ENCODE measurements around the gene MORC1.
"Not testable (repeated sequence)": the region's sequence is repeated elsewhere in the genome, so short reads cannot be mapped to it uniquely, and the experiment has no call there.

Gene MORC1

DNA sequence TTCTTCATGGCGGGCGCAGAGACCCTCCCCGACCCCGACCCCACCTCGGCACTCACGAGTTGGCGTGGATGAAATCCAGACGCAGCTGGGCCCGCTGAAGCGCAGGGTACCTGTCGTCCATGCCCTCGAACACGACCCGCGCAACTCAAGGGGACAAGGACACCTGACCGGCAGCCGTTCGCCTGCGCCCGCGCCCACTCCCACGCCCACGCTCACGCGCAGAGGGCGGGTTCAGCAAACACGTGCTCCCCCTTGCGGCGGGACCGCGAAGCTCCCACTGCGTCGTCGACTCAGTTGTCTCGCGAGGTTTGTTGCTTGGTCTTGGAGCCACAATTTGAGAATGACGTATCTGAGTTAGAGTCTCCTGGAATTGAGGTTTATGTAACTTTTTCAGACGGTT lies at the start of gene MORC1:
MORC1 (minus strand) TSS at position 196 of the 400 bp plus-strand sequence; CDS start at position 121, 75 bp downstream.
- DNase-seq, result no peak

DNA sequence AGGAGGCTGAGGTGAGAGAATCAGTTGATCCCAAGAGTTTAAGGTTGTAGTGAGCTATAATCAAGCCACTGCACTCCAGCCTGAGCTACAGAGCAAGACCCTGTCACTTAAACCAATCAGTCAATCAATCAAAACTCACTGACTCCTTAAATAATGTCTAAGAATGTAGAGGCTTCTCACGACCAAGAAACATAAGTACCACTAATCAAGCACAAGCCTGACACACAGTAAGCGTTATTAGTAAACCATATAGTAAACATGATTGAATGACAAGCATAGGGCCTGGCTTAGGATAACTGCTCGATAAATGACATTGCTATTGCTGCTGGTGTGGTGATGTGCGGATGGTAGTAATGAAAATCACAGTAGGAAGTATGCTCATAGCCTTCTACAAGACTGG lies 48.0 kb upstream of the MORC1 start:
- no peak for DNase-seq

GRCh38 chr3:109161487-109162123 lies 43.7 kb upstream of the MORC1 start:
- no peak for DNase-seq

DNA sequence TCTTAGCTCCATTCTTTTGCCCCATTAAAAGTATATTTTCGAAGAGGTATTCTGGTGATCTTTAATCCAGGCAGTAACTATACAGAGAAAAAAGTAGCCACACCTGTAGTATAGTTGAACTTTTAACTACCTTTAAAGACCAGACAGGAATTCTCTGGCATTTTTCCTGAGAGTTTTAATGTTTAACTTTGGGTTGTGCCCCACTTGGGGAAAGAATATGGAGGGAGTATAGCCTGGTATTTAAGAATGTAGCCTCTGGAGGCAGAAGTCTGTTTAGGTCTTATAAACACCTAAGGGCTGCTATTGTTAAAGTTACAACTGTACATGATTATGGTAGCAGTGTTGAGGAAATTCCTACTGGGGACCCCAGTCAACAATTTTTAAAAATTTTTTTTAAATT lies 37.9 kb upstream of the MORC1 start:
- no peak for DNase-seq

- DNase-seq, result no peak
These were observed 37.0 kb upstream of the MORC1 start for GRCh38 chr3:109154979-109155378.

DNA sequence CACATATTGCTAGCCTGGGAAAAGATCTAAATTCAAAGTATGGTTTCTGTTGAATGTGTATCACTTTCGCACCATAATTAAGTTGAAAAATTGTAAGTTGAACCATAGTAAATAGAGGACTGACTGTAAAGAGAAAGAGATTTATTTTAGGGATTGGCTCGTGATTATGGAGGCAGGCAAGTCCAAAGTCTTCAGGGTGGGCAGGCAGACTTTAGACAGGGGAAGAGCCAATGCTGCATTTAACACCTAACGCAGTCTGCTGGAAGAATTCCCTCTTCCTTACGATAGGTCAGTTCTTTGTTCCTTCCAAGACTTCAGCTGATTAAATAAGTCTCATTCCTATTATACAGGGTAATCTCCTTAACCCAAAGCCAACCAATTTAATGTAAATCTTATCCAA lies 34.4 kb upstream of the MORC1 start:
- DNase-seq, result no peak

DNA sequence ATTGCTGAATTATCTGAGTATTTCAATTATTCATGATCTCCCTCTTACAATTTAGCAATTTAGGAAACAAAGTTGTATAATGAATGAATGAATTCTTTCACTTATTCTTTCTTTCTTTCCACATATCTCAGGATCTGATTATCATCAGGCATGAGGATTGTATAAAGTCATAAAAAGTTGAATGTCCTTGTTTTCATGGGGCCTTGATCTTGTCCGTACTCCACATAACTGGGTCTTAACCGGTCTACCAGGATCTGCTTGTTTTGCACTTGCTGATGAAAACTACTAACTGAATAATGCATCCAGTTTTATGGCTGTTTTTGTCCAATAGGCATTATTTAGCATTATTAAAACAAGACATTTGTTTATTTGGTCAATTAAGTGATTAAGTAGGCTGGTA lies 31.1 kb upstream of the MORC1 start:
- DNase-seq, result no peak

DNA sequence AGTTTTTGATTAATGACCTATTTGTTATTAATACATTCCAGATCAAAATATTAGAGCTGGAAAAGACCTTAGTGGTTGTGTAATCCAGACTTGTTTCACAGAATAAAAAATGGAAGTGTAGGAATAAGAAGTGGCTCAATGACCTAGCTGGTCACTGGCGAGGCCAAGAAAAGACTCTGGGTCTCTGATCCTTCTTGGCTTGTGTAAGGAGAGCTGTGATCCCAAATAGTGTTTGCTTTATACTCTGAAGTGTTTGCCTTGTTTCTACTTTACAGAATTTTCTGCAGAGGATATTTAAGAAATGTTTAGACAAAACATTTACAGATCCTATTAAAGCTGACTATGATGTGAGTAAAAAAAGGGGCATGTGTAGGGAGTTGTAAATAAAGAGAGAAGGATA lies 25.7 kb upstream of the MORC1 start:
- no peak for DNase-seq

DNA sequence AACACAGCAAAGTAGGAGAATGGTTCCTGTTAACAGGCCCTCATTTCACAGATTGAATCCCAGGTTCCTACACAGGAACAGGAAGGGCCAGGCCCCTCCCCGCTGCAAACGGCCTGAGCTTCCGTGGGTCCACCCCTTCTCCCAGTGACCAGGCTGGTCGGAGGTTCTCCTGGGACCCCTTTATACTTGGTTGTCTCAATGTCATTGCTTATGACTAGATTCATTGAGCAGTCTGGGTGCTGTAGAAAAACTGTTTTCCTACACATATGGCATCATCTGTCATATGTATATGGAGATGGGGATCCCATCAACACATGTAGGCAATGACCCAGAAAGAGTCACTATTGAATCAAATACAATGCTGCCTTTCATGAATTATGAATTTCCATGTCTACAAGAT lies 22.4 kb upstream of the MORC1 start:
- no peak for DNase-seq

GRCh38 chr3:109137761-109138160 lies 19.8 kb upstream of the MORC1 start:
- DNase-seq, result no peak

- no peak for DNase-seq
These were observed 18.6 kb upstream of the MORC1 start, which contains the start of gene C3orf85 for GRCh38 chr3:109136523-109136922. C3orf85 (plus strand) TSS chr3:109136719; CDS start chr3:109136848, 129 bp downstream.

DNA sequence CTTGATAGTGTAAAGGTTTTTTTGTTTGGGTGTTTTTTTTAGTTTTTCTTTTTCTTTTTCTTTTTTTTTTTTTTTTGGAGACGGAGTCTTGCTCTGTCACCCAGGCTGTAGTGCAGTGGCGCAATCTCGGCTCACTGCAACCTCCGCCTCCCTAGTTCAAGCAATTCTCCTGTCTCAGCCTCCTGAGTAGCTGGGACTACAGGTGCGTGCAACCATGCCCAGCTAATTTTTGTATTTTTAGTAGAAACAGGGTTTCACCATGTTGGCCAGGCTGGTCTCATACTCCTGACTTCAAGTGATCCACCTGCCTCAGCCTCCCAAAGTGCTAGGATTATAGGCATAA lies 15.5 kb upstream of the MORC1 start:
- not testable (repeated sequence) for DNase-seq

DNA sequence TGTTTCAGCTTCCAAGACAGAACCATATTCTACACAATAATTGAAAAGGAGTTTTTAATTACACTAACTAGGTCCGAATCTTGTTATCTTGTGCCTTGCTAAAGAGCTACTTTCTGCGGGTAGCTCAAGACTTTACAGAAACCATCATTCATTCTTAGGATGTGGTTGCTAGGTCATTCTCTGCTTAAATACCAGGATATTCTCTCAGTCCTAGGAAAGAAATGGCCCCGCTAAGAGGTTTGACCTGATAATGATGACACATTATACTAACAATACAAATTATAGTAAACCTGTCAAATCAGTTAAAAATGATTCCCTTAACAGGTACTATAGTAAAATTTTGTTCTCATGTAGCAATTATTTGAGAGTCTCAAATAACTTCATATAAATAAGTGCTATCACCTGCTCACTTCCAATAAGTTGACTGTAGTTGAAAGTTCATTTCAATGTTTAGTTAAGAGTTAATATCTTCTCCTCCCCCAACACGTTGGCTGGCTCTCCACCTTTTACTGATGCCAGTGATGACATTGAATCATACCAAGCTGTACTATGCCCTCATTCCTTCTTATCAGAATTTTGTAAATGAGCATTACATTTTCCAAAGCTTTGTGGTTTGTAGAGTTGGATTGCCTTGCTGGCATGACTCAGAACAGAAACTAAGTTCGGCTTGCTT lies 15.0 kb upstream of the MORC1 start:
- DNase-seq, result no peak

GRCh38 chr3:109131276-109131675 lies 13.3 kb upstream of the MORC1 start:
- no peak for DNase-seq

GRCh38 chr3:109127553-109127952 lies 9.6 kb upstream of the MORC1 start:
- DNase-seq, result no peak

- DNase-seq, result no peak
These were observed 8.0 kb upstream of the MORC1 start for GRCh38 chr3:109125902-109126301.

GRCh38 chr3:109122690-109123089 lies 4.8 kb upstream of the MORC1 start:
- DNase-seq, result no peak

DNA sequence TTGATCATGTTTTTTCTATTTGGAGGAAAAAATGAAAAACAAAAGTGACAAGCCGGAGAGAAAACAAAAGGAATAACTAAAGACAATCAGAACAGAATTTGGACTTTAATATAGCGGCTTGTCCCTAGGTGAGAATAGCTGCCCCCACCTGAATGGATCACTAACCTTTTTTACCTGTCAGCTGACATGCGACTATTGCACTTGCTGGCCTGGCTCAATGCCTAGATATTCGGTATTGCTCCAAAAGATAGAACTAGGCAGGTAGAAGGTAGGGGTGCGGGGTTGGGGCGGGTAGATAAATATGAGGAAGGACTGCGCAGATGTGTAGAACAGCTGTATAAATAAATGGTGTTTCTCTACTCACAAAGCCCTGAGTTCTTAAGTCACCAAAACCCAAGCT lies 650 bp upstream of the MORC1 start:
- no peak for DNase-seq

DNA sequence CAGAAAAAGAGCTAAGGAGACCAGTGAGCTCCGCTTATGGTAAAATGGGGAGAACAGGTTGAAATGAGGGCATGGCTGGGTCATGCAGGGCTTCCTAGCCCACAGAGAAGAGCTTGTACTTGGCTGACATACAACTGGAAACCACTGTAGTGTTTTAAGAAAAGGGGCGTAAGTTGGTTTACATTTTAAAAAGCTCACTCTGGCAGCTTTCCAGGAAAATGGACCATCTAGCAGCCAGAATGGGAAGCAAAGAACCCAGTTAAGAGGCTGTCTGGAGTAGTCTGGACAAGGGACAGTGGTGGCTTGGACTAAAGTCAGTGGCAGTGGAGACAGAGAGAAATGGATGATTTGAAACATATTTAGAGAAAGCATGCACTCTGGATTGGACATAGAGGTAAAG lies 1.9 kb downstream of the MORC1 start:
- DNase-seq, result no peak

DNA sequence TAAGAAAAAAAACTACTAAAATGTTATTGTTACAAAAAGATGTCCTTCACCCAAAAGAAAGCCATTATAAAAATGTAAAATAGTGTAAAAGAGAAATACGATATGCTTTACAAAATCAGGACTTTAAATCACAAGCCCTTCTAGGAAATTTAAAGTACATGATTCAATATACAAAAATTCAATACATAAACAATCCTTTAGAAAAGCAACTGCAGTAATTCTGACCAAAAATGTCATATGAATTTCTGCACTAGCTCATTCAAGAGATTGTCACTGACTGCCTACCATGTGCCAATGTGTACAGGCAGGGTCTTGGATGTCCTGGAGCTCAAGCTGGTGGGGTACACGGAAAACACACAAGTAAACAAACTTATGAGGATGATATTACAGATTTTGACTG lies 2.5 kb downstream of the MORC1 start:
- no peak for DNase-seq

DNA sequence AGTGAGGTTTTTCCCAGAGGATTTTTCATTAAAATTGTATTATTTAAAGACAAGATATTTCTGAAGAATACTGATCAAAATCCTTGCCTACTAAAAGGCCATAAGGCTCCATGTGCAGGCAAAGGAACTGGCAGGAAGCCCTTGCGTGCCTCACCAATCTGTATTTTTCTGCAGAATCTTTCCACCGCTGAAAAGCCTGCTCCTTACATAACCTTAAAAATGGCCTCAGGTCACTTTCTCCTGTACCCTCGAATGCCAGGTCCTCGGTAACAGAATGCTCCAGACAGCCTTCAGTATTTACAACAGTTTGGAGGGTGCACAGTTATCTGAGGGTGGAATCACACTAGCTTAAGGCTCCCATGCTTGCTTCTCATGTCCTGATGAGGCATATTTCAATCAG lies 3.2 kb downstream of the MORC1 start:
- no peak for DNase-seq

DNA sequence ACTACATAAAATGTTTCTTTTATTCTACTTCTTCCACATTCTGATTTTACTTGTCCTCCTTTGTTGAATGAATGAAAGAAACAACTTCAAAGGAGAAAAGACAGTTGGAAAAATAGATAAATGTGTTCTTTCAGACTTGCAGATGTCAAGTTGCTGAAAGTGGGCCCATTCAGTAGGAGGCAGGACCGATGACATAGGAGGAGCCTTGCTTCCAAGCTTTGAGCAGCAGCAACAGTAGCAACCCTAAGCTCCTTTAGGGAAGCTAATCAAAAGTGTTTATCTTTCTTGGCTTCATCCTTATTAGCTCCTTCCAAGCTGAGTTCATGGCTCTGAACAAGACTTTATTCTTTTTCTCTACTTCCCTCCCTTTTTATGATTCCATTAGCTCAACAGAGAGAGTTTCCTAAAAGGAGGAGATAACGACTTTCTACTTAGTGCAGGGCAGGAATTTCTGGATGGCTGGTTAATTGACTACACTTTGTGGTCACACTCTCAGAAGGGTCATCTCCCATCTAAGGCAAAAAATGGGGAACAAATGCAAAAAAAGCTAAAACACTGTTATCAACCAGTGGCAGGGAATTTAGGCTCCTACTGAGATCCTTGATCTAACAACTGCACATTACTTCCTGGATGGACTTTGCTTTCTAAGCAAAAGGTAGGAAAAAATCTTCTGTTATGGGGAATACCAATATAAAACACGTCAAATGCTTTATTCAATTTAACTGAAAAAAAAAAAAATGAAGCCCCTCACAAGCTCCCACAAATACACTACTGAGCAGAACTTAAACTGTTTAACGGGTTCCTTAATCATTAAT lies 4.8 kb downstream of the MORC1 start:
- DNase-seq, result no peak

DNA sequence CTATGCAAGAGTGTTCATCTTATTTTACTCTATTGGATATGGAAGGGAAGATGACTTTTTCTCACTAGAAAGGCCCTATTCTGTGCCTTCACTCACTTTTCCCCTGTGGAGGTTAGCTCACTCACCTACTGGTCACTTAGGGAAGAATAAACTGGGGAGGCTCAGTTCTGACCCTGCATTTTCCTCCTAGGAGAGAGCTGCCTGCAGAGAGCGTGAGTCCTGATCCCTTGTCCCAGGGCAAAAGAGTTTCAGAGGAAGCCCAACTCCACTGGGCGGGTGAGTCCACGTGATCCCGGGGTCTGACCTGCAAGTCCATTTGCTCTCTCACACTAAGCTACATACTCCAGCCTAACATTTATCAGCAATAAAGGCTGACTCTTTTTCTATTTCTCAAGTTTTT lies 8.4 kb downstream of the MORC1 start:
- no peak for DNase-seq

GRCh38 chr3:109098079-109098644 lies 19.8 kb downstream of the MORC1 start:
- peak; percentile 30 for DNase-seq
